HepG2 (cell line): ENCODE measurements around the gene JPH4. TPM values are rescaled to one million over a fixed set of nuclear protein-coding genes. Genes with fewer than 3 reads are reported as not detected.

Experiments used
- ASH2L ChIP-seq: fragments of 300-600, 200-600 bp; sonication (generic); IDR thresholded peaks from 2 replicates; pipeline ENCODE4 v1.7.0; 2017; ENCODE audit warnings: low read depth, mild to moderate bottlenecking, moderate library complexity, mixed read lengths, low read length; ENCODE audit not compliant: insufficient read length
- DPF2 ChIP-seq: sonication (generic); formaldehyde crosslinking; IDR thresholded peaks from 2 replicates; pipeline ENCODE4 v1.4.0; 2020; ENCODE audit warnings: mild to moderate bottlenecking, low read depth, missing genetic modification reagents, borderline replicate concordance
- DR1 ChIP-seq: sonication (generic); formaldehyde crosslinking; IDR thresholded peaks from 2 replicates; pipeline ENCODE4 v1.8.0; 2021; ENCODE audit warnings: mild to moderate bottlenecking, missing genetic modification reagents, inconsistent platforms
- ETV5 ChIP-seq: IDR thresholded peaks from 2 replicates; pipeline ENCODE4 v1.6.1; 2018; ENCODE audit warnings: missing biosample characterization, missing genetic modification reagents, inconsistent platforms, borderline replicate concordance
- FOXC1 ChIP-seq: sonication (generic); formaldehyde crosslinking; IDR thresholded peaks from 2 replicates; pipeline ENCODE4 v1.8.0; 2022; ENCODE audit warnings: mild to moderate bottlenecking, missing genetic modification reagents, borderline replicate concordance
- HHEX ChIP-seq: IDR thresholded peaks from 2 replicates; pipeline ENCODE4 v1.6.1; 2016; ENCODE audit warnings: control low read depth
- KAT7 ChIP-seq: IDR thresholded peaks from 2 replicates; pipeline ENCODE4 v1.6.1; 2018; ENCODE audit warnings: borderline replicate concordance, missing compliant biosample characterization
- NAIF1 ChIP-seq: sonication (generic); formaldehyde crosslinking; IDR thresholded peaks from 2 replicates; pipeline ENCODE4 v1.5.0; 2020; ENCODE audit warnings: mild to moderate bottlenecking, missing genetic modification reagents, borderline replicate concordance
- PHF5A ChIP-seq: IDR thresholded peaks from one replicate; pipeline ENCODE4 v1.6.1; 2018; ENCODE audit warnings: low read depth, missing genetic modification reagents; ENCODE audit not compliant: unreplicated experiment
- TCF12 ChIP-seq, 2 experiments: fragments of 450-650 bp in 1 of 2; sonication (generic) in 1 of 2; formaldehyde crosslinking in 1 of 2; IDR thresholded peaks; 2 replicates each; pipeline versions ENCODE4 v1.6.1 to v1.8.0; 2017 to 2022; ENCODE audit warnings: antibody characterized with exemption in 1 of 2, mild to moderate bottlenecking in 1 of 2, missing genetic modification reagents in 1 of 2, moderate library complexity in 1 of 2
- THYN1 ChIP-seq: sonication (generic); formaldehyde crosslinking; IDR thresholded peaks from 2 replicates; pipeline ENCODE4 v1.8.1; 2023; ENCODE audit warnings: low read depth, mild to moderate bottlenecking, moderate library complexity, missing genetic modification reagents, borderline replicate concordance
- ZFX ChIP-seq: sonication (generic); formaldehyde crosslinking; IDR thresholded peaks from 2 replicates; pipeline ENCODE4 v1.4.0; 2020; ENCODE audit warnings: mild to moderate bottlenecking, low read depth, missing genetic modification reagents, moderate library complexity
- ZMYM3 ChIP-seq: sonication (generic); formaldehyde crosslinking; IDR thresholded peaks from 2 replicates; pipeline ENCODE4 v1.5.1; 2020; ENCODE audit warnings: mild to moderate bottlenecking, missing genetic modification reagents
- ZNF263 ChIP-seq: sonication (generic); formaldehyde crosslinking; IDR thresholded peaks from 2 replicates; pipeline ENCODE4 v1.4.0; 2020; ENCODE audit warnings: missing genetic modification reagents
- ZNF264 ChIP-seq: sonication (generic); formaldehyde crosslinking; IDR thresholded peaks from 2 replicates; pipeline ENCODE4 v1.4.0; 2020; ENCODE audit warnings: missing genetic modification reagents
- ZNF496 ChIP-seq: sonication (generic); formaldehyde crosslinking; IDR thresholded peaks from 2 replicates; pipeline ENCODE4 v1.8.1; 2023; ENCODE audit warnings: mild to moderate bottlenecking, moderate library complexity, missing genetic modification reagents; ENCODE audit not compliant: insufficient replicate concordance
- ZNF563 ChIP-seq: sonication (generic); formaldehyde crosslinking; IDR thresholded peaks from 2 replicates; pipeline ENCODE4 v1.8.0; 2022; ENCODE audit warnings: mild to moderate bottlenecking, moderate library complexity, missing genetic modification reagents
- ZNF605 ChIP-seq: sonication (generic); formaldehyde crosslinking; IDR thresholded peaks from 2 replicates; pipeline ENCODE4 v1.8.0; 2022; ENCODE audit warnings: mild to moderate bottlenecking, missing genetic modification reagents
- ZNF646 ChIP-seq: sonication (generic); formaldehyde crosslinking; IDR thresholded peaks from 2 replicates; pipeline ENCODE4 v1.9.0; 2021; ENCODE audit warnings: mild to moderate bottlenecking, missing genetic modification reagents
- ZNF841 ChIP-seq: sonication (generic); formaldehyde crosslinking; IDR thresholded peaks from 2 replicates; pipeline ENCODE4 v1.8.1; 2023; ENCODE audit warnings: missing genetic modification reagents, borderline replicate concordance
- ZNF879 ChIP-seq: sonication (generic); formaldehyde crosslinking; IDR thresholded peaks from 2 replicates; pipeline ENCODE4 v1.8.1; 2023; ENCODE audit warnings: missing genetic modification reagents
- polyA plus RNA-seq, 8 experiments: library from polyadenylated mRNA; depleted of rRNA in 3 of 8; stranded (reverse) in 7 of 8; unstranded in 1 of 8; fragments of >200 nt; fragmentation: Illumina TruSeq in 4 of 8; extraction: Trizol in 4 of 8; gene quantifications; 2 replicates each; pipeline versions ENCODE4 v1.2.1 to v1.2.3, GENCODE V29; 2011 to 2016; ENCODE audit warnings: low read depth in 4 of 8, missing spikeins in 1 of 8, mixed read lengths in 1 of 8; ENCODE audit not compliant: insufficient read depth in 1 of 8
- total RNA-seq, 5 experiments: library from RNA; depleted of rRNA; stranded (reverse); fragments of >200 nt; fragmentation: Illumina TruSeq; extraction: Trizol; gene quantifications; 2 replicates each; pipeline ENCODE4 v1.2.3, GENCODE V29; 2016; ENCODE audit warnings: low read depth in 1 of 5

JPH4 gene
- total and polyA plus RNA-seq, 2 of the 13 experiments (the other 11 are each of a cell fraction or from before 2014, with no cell fraction given) = 0.08 to 0.22 TPM

DNA sequence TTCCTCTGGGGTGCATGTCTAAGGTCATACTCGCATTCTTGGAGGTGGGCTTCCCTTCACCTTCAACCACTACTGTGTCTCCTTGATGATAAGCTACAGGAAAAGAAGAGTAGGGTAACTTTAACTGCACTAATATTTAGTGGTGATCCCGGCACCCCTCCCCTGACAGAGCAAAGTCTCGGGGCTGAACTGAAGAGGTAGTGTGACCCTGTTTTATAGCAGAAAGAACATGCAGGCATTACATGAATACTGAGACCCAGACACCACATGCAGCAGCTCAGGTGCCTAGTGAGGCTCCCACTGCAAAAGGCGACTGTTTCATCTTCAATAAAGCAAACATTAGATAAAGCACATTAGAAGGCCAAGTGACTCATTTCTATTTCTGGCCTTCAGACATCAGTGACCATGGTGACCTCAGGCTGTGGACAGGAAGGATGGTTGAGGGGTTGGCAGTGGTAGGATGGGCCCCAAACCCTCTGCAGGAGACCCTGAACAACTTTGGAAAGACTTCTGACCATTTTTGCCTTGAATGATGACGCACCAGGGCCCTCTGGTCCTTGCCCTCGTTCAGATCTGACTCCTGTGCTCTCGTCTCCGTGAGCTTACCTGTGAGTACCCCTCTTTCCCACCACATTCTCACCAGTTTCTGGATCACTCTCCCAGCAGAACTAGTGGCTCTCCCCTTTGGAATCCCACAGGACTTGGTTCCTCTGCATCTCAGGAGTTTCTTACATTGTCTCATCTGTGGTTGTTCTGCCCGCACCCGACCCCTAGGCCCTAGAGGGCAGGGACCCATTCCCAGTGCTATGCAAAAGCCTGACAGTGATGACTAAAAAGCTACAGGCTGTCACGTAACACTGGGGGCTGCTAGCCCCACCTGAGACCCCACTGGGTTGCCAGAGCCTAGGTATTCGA lies 23.8 kb upstream of the JPH4 start (continued):
- TF ChIP-seq TCF12 (IDR thresholded peaks at IDR 0.05) = no peak
- 0 out of 2 replicates have a peak, but pooled peaks have one; percentile 81 for TF ChIP-seq TCF12 (CRISPR knock-in tag; IDR thresholded peaks at IDR 0.05)
- TF ChIP-seq PHF5A (CRISPR knock-in tag) = peak; percentile 91
- no peak for TF ChIP-seq ZNF879
- peak; percentile 72 for TF ChIP-seq ZMYM3 (CRISPR knock-in tag)
- peak; percentile 83 for TF ChIP-seq ZFX
- TF ChIP-seq DPF2 (CRISPR knock-in tag) = peak; percentile 86
- TF ChIP-seq ZNF264 (CRISPR knock-in tag) = peak; percentile 95
- peak; percentile 38; the same call in 1 of the 2 replicates for TF ChIP-seq ZNF563 (CRISPR knock-in tag)
- peak; percentile 95 for TF ChIP-seq ZNF605 (CRISPR knock-in tag)
- TF ChIP-seq ZNF841 (CRISPR knock-in tag) = no peak
- no peak for TF ChIP-seq ASH2L
- peak; percentile 65 for TF ChIP-seq ZNF263 (CRISPR knock-in tag)
- TF ChIP-seq ETV5 (CRISPR knock-in tag) = peak; percentile 90
- 0 out of 2 replicates have a peak, but pooled peaks have one; percentile 31 for TF ChIP-seq NAIF1 (CRISPR knock-in tag)
- TF ChIP-seq DR1 (CRISPR knock-in tag) = no peak
- no peak for TF ChIP-seq ZNF646 (CRISPR knock-in tag)
- TF ChIP-seq KAT7 (CRISPR knock-in tag) = peak; percentile 57
- no peak for TF ChIP-seq ZNF496 (CRISPR knock-in tag)
- 0 out of 2 replicates have a peak, but pooled peaks have one; percentile 17 for TF ChIP-seq THYN1
- TF ChIP-seq HHEX = no peak
- TF ChIP-seq FOXC1 (CRISPR knock-in tag) = peak; percentile 80
